ENCODE measurements around the gene TIMP2.

DNA sequence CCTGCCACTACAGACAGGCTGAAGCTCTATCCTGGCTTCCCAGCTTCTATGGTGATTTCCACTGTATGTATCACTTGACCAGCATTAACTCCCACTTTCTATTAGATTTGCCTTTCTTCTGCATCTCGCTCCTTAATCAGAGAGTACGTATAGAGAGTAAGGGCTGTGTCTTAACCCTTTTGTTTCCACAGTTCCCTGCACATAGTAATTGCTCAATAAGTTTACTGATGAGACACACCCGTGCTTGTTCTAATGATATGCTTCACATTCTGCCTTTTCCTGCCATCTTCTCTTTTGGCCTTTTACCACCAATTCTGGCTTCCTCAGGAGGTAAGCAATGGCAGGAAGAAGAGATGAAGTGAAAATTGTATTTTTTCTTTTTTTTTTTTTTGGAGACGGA is 64.0 kb downstream of the TIMP2 start:
- TF ChIP-seq MYC (IDR thresholded peaks at IDR 0.05; ENCODE audit: low read depth, low read length) (no peak), CTCF (IDR thresholded peaks at IDR 0.05; ENCODE audit: extremely low read depth in 1 of 2, insufficient read depth in 1 of 2, low read depth in 1 of 2, low read length in 2 of 2) (no peak), EZH2 (IDR thresholded peaks at IDR 0.05; ENCODE audit: borderline replicate concordance, low read depth, low read length, severe bottlenecking) (no peak)
